Stomach (tissue), 4 donors: ENCODE measurements around the gene ZNF532.

Source experiments
- POLR2A ChIP-seq, 4 donors: fragments of 450-650 bp; IDR thresholded peaks; one replicate each; pipeline ENCODE4 v1.6.1; 2016; ENCODE audit warnings: antibody characterized with exemption in 4 of 4, control low read depth in 2 of 4, mild to moderate bottlenecking in 1 of 4, moderate library complexity in 1 of 4
- TF ChIP-seq, protein P1 (sequence below), 7 experiments: fragments of 450-650 bp in 4 of 7; fragments of 200-600 bp in 3 of 7; sonication (generic) in 3 of 7; IDR thresholded peaks; one replicate each; pipeline ENCODE4 v1.5.1; 2016 to 2019; ENCODE audit warnings: antibody characterized with exemption in 7 of 7, control low read depth in 2 of 7, mild to moderate bottlenecking in 1 of 7

DNA sequence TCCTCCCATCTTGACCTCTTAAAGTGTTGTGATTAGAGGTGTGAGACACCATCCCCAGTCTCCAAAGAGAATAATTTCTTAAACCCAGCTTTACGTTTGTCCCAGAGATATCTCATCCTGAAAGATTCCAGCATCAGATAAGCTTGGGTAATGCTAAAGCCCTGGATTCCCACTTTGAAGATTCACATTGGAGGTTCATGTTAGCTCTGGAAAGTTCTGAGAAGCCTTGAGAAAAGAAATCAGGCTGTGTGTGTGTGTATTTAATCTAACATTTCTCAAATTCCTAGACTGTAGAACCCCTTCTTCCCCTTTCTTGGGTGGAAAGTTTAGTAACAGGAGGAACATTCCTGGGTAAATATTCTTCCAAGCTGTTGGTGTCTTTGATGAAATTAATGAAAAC lies 18.0 kb downstream of the ZNF532 start:
- TF ChIP-seq, protein P1, sequence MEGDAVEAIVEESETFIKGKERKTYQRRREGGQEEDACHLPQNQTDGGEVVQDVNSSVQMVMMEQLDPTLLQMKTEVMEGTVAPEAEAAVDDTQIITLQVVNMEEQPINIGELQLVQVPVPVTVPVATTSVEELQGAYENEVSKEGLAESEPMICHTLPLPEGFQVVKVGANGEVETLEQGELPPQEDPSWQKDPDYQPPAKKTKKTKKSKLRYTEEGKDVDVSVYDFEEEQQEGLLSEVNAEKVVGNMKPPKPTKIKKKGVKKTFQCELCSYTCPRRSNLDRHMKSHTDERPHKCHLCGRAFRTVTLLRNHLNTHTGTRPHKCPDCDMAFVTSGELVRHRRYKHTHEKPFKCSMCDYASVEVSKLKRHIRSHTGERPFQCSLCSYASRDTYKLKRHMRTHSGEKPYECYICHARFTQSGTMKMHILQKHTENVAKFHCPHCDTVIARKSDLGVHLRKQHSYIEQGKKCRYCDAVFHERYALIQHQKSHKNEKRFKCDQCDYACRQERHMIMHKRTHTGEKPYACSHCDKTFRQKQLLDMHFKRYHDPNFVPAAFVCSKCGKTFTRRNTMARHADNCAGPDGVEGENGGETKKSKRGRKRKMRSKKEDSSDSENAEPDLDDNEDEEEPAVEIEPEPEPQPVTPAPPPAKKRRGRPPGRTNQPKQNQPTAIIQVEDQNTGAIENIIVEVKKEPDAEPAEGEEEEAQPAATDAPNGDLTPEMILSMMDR (IDR thresholded peaks at IDR 0.05) = no peak
- TF ChIP-seq POLR2A (IDR thresholded peaks at IDR 0.05) = no peak
